IMR-90 (cell line): Measurements from ENCODE around the gene PPIL6. TPM values are rescaled to one million over a fixed set of nuclear protein-coding genes. Genes with fewer than 3 reads are reported as not detected.

Source experiments
- ATAC-seq: fragments of 200-7000 bp; cut with Tn5 transposase; 2 replicates; pipeline ENCODE4 v1.9.1; 2020; ENCODE audit warnings: low read depth, mild to moderate bottlenecking, moderate library complexity
- BruUV-seq: library from RNA; stranded (reverse); fragments of 400-500 nt; replicated peaks from 2 replicates; lab custom pipeline; 2021; lab: Mats Ljungman, UMichigan
- CTCF ChIA-PET: fragments of 300-600 bp; formaldehyde crosslinking; extraction: SDS; loops from one replicate; lab custom pipeline; 2021; ENCODE audit warnings: antibody characterized with exemption; lab: Yijun Ruan, JAX
- POLR2A ChIA-PET: fragments of 300-600 bp; sonication (Branson Sonifier 250); formaldehyde crosslinking; loops from one replicate; lab custom pipeline; 2022; ENCODE audit warnings: antibody characterized with exemption; ENCODE audit not compliant: unreplicated experiment; lab: Charles Lee
- DNase-seq: peaks from one replicate; pipeline ENCODE4 v3.0.0; 2013
- H2AFZ ChIP-seq: replicated peaks from 2 replicates; pipeline ENCODE3; 2013; ENCODE audit warnings: low read length, mild to moderate bottlenecking; ENCODE audit not compliant: poor library complexity
- H2AK5ac ChIP-seq: 2 replicates; pipeline ENCODE4 v1.6.1; 2013; ENCODE audit warnings: low read depth, low read length, inconsistent platforms
- H2AK9ac ChIP-seq: replicated peaks from 2 replicates; pipeline ENCODE3; 2013; ENCODE audit warnings: mild to moderate bottlenecking, low read depth, low read length, moderate library complexity; ENCODE audit not compliant: poor library complexity
- H2BK120ac ChIP-seq: 2 replicates; pipeline ENCODE4 v1.6.1; 2013; ENCODE audit warnings: low read depth, low read length, inconsistent platforms
- H2BK15ac ChIP-seq: 3 replicates; pipeline ENCODE4 v1.6.1; 2013; ENCODE audit warnings: low read depth, low read length, inconsistent platforms
- H2BK20ac ChIP-seq: 2 replicates; pipeline ENCODE4 v1.6.1; 2013; ENCODE audit warnings: low read depth, mild to moderate bottlenecking, inconsistent platforms, low read length, moderate library complexity
- H2BK5ac ChIP-seq: 2 replicates; pipeline ENCODE4 v1.6.1; 2013; ENCODE audit warnings: mild to moderate bottlenecking, low read depth, low read length, inconsistent platforms; ENCODE audit not compliant: poor library complexity, severe bottlenecking
- H3K14ac ChIP-seq: replicated peaks from 2 replicates; pipeline ENCODE4 v1.6.1; 2013; ENCODE audit warnings: low read depth, low read length, inconsistent platforms
- H3K18ac ChIP-seq: 2 replicates; pipeline ENCODE4 v1.6.1; 2013; ENCODE audit warnings: low read depth, low read length, control low read depth
- H3K23ac ChIP-seq: 2 replicates; pipeline ENCODE4 v1.6.1; 2013; ENCODE audit warnings: low read depth, low read length, inconsistent platforms
- H3K27ac ChIP-seq: 2 replicates; pipeline ENCODE4 v1.5.1; 2013; ENCODE audit warnings: mild to moderate bottlenecking, control low read depth, low read length; ENCODE audit not compliant: insufficient read depth
- H3K27me3 ChIP-seq: 2 replicates; pipeline ENCODE4 v1.6.1; 2013; ENCODE audit warnings: low read length; ENCODE audit not compliant: control insufficient read depth, insufficient read depth
- H3K36me3 ChIP-seq: 2 replicates; pipeline ENCODE4 v1.6.1; 2013; ENCODE audit warnings: low read length, mixed read lengths; ENCODE audit not compliant: control insufficient read depth, insufficient read depth
- H3K4ac ChIP-seq: 2 replicates; pipeline ENCODE4 v1.6.1; 2013; ENCODE audit warnings: low read depth, low read length, inconsistent platforms
- H3K4me1 ChIP-seq: 2 replicates; pipeline ENCODE4 v1.6.1; 2013; ENCODE audit warnings: low read length, mixed read lengths; ENCODE audit not compliant: control insufficient read depth, insufficient read depth
- H3K4me2 ChIP-seq: 2 replicates; pipeline ENCODE4 v1.6.1; 2013; ENCODE audit warnings: low read depth, mild to moderate bottlenecking, control low read depth, low read length, moderate library complexity
- H3K4me3 ChIP-seq: 2 replicates; pipeline ENCODE4 v1.5.1; 2013; ENCODE audit warnings: low read depth, mild to moderate bottlenecking, control low read depth, low read length, moderate library complexity; ENCODE audit not compliant: insufficient read depth
- H3K56ac ChIP-seq: 2 replicates; pipeline ENCODE4 v1.6.1; 2013; ENCODE audit warnings: low read length, inconsistent platforms; ENCODE audit not compliant: insufficient read depth; ENCODE audit errors: extremely low read depth
- H3K79me1 ChIP-seq, 2 experiments: 2 replicates each; pipeline ENCODE4 v1.6.1; 2013; ENCODE audit warnings: low read length in 2 of 2, inconsistent platforms in 1 of 2, low read depth in 1 of 2
- H3K9ac ChIP-seq: 2 replicates; pipeline ENCODE4 v1.6.1; 2013; ENCODE audit warnings: low read depth, low read length, control low read depth
- H3K9me1 ChIP-seq: 2 replicates; pipeline ENCODE4 v1.6.1; 2013; ENCODE audit warnings: low read length, inconsistent platforms; ENCODE audit not compliant: insufficient read depth
- H3K9me3 ChIP-seq: 2 replicates; pipeline ENCODE4 v1.6.1; 2013; ENCODE audit warnings: low read length; ENCODE audit not compliant: control insufficient read depth, insufficient read depth
- H4K20me1 ChIP-seq: 2 replicates; pipeline ENCODE4 v1.6.1; 2013; ENCODE audit warnings: low read length, inconsistent platforms; ENCODE audit not compliant: insufficient read depth
- H4K5ac ChIP-seq: 2 replicates; pipeline ENCODE4 v1.6.1; 2013; ENCODE audit warnings: mild to moderate bottlenecking, low read depth, low read length, control low read depth
- H4K8ac ChIP-seq, 2 experiments: 2 replicates each; pipeline ENCODE4 v1.6.1; 2013; ENCODE audit warnings: low read depth in 2 of 2, low read length in 2 of 2, control low read depth in 1 of 2, inconsistent platforms in 1 of 2
- H4K91ac ChIP-seq: 2 replicates; pipeline ENCODE4 v1.6.1; 2013; ENCODE audit warnings: low read depth, low read length, inconsistent platforms; ENCODE audit not compliant: insufficient read depth
- CEBPB ChIP-seq: IDR thresholded peaks from 2 replicates; pipeline ENCODE4 v1.6.1; 2012; ENCODE audit warnings: low read depth, low read length, improper control_type of control experiment
- MAFK ChIP-seq: IDR thresholded peaks from 2 replicates; pipeline ENCODE4 v1.6.1; 2012; ENCODE audit warnings: low read depth, low read length, improper control_type of control experiment
- MAZ ChIP-seq: IDR thresholded peaks from 2 replicates; pipeline ENCODE4 v1.6.1; 2012; ENCODE audit warnings: low read depth, mild to moderate bottlenecking, low read length, improper control_type of control experiment, moderate library complexity, borderline replicate concordance
- MXI1 ChIP-seq: IDR thresholded peaks from 2 replicates; pipeline ENCODE4 v1.6.1; 2012; ENCODE audit warnings: low read depth, mild to moderate bottlenecking, low read length, moderate library complexity, borderline replicate concordance
- NFE2L2 ChIP-seq: fragments of 150-350 bp; IDR thresholded peaks from 2 replicates; pipeline ENCODE4 v1.6.1; 2016; ENCODE audit warnings: low read depth, mild to moderate bottlenecking, low read length
- POLR2A ChIP-seq: IDR thresholded peaks from 2 replicates; pipeline ENCODE4 v1.6.1; 2012; ENCODE audit warnings: mild to moderate bottlenecking, low read depth, low read length
- RAD21 ChIP-seq: IDR thresholded peaks from 2 replicates; pipeline ENCODE4 v1.6.1; 2012; ENCODE audit warnings: low read length, improper control_type of control experiment
- RCOR1 ChIP-seq: IDR thresholded peaks from 2 replicates; pipeline ENCODE4 v1.6.1; 2012; ENCODE audit warnings: mild to moderate bottlenecking, low read length, improper control_type of control experiment; ENCODE audit not compliant: insufficient replicate concordance
- RFX5 ChIP-seq: IDR thresholded peaks from 2 replicates; pipeline ENCODE4 v1.8.0; 2012; ENCODE audit warnings: low read depth, mild to moderate bottlenecking, low read length, moderate library complexity
- whole genome bisulfite sequencing, 2 experiments: methylation state at CpG; one replicate each; pipeline versions ENCODE4 v1.1.5 to v1.1.7; 2013; ENCODE audit warnings: missing lambda C conversion rate in 2 of 2; ENCODE audit not compliant: insufficient read length in 1 of 2; ENCODE audit errors: extremely low coverage in 2 of 2; 5-methylcytosine and 5-hydroxymethylcytosine counted together
- dilution Hi-C: fragments of 300-500 bp; cut with HindIII; formaldehyde crosslinking; loops from one replicate; pipeline ENCODE4 v1.14.3; 2018; ENCODE audit warnings: low sequenced_read_pairs; ENCODE audit not compliant: unreplicated experiment
- in situ Hi-C: fragments of 300-500 bp; cut with MboI; formaldehyde crosslinking; loops from 3 replicates; pipeline ENCODE4 v1.14.3; 2019; ENCODE audit warnings: low sequenced_read_pairs, inconsistent platforms, mixed read lengths
- intact Hi-C: fragments of 100-400 bp; cut with micrococcal nuclease; formaldehyde crosslinking; loops from 2 replicates; pipeline ENCODE4 v1.10.0; 2022
- polyA plus RNA-seq, 3 experiments: library from polyadenylated mRNA; depleted of rRNA; stranded (reverse); fragments of >200 nt; gene quantifications; 2 replicates each; pipeline ENCODE4 v1.2.3, GENCODE V29; 2012; ENCODE audit warnings: low replicate concordance in 1 of 3
- total RNA-seq: library from RNA; depleted of rRNA; stranded (reverse); fragments of >200 nt; gene quantifications from 2 replicates; pipeline ENCODE4 v1.2.3, GENCODE V29; 2012
- TF ChIP-seq, protein P1 (sequence below): conservative IDR thresholded peaks from 2 replicates; pipeline ENCODE4 v1.5.1; 2012; ENCODE audit warnings: mild to moderate bottlenecking, low read depth, low read length, improper control_type of control experiment

Gene PPIL6
- total and polyA plus RNA-seq, 2 of the 4 experiments (the other 2 are of a cell fraction), result 0.15 to 0.18 TPM

- H2BK15ac ChIP-seq, result no peak overlapping the region
- in situ Hi-C loops (no loop called here), intact Hi-C loops (no loop called here), dilution Hi-C loops (no loop called here)
- no peak overlapping the region for H3K56ac ChIP-seq
- no peak overlapping the region for H3K23ac ChIP-seq
- no peak overlapping the region for H2BK20ac ChIP-seq
- POLR2A ChIA-PET, result no interaction called here
- no peak overlapping the region for H2BK120ac ChIP-seq
- no peak overlapping the region for H2BK5ac ChIP-seq
- no peak overlapping the region for H4K8ac ChIP-seq
- H3K4ac ChIP-seq, result no peak overlapping the region
- DNase-seq, result no peak
- peaks cover 68% of the 10 kb centered on the region for H3K36me3 ChIP-seq
- no peak overlapping the region for H2AK5ac ChIP-seq
- WGBS, 2 experiments, result 93% methylated on average over 10 of the region's 19 CpGs; no CpG with 5 or more reads in 1 of the 2 experiments
- H3K4me2 ChIP-seq, result no peak overlapping the region
- no peak overlapping the region for H3K18ac ChIP-seq
- peaks cover 7 to 36% of the 10 kb centered on the region in 2 experiments for H3K79me1 ChIP-seq
- no peak overlapping the region for H3K27ac ChIP-seq
- H4K5ac ChIP-seq, result no peak overlapping the region
- H2AFZ ChIP-seq, result no peak overlapping the region
- no peak overlapping the region for H3K14ac ChIP-seq
- no peaks in the 10 kb centered on the region for H3K27me3 ChIP-seq
- no peak overlapping the region for H3K9ac ChIP-seq
- no peaks in the 10 kb centered on the region for H3K9me3 ChIP-seq
- no peak overlapping the region for H2AK9ac ChIP-seq
- H3K4me3 ChIP-seq, result no peak overlapping the region
- CTCF ChIA-PET, result no interaction called here
- H3K4me1 ChIP-seq, result peaks cover 4% of the 10 kb centered on the region; the same call in 1 of the 2 replicates
- H3K9me1 ChIP-seq, result peaks cover 16% of the 10 kb centered on the region
- TF ChIP-seq RAD21, result no peak
- no peak for TF ChIP-seq MAFK
- TF ChIP-seq RFX5, result no peak
- no peak for TF ChIP-seq CEBPB
- no peak for TF ChIP-seq MXI1
- no peak for TF ChIP-seq POLR2A
- no peak for TF ChIP-seq NFE2L2
- TF ChIP-seq, protein P1, sequence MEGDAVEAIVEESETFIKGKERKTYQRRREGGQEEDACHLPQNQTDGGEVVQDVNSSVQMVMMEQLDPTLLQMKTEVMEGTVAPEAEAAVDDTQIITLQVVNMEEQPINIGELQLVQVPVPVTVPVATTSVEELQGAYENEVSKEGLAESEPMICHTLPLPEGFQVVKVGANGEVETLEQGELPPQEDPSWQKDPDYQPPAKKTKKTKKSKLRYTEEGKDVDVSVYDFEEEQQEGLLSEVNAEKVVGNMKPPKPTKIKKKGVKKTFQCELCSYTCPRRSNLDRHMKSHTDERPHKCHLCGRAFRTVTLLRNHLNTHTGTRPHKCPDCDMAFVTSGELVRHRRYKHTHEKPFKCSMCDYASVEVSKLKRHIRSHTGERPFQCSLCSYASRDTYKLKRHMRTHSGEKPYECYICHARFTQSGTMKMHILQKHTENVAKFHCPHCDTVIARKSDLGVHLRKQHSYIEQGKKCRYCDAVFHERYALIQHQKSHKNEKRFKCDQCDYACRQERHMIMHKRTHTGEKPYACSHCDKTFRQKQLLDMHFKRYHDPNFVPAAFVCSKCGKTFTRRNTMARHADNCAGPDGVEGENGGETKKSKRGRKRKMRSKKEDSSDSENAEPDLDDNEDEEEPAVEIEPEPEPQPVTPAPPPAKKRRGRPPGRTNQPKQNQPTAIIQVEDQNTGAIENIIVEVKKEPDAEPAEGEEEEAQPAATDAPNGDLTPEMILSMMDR, result no peak
- TF ChIP-seq MAZ, result no peak
- TF ChIP-seq RCOR1, result no peak
- no peak overlapping the region for H4K91ac ChIP-seq
- ATAC-seq, result no peak
- no TSS peak for BruUV-seq
- peaks cover 7% of the 10 kb centered on the region; the same call in 1 of the 2 replicates for H4K20me1 ChIP-seq
Measured at GRCh38 chr6:109449064-109449794, 8.8 kb upstream of the PPIL6 start.
